Measurements from ENCODE around the gene DDX51.
"Not testable (repeated sequence)": the region's sequence is repeated elsewhere in the genome, so short reads cannot be mapped to it uniquely, and the experiment has no call there.

The DDX51 gene

DNA sequence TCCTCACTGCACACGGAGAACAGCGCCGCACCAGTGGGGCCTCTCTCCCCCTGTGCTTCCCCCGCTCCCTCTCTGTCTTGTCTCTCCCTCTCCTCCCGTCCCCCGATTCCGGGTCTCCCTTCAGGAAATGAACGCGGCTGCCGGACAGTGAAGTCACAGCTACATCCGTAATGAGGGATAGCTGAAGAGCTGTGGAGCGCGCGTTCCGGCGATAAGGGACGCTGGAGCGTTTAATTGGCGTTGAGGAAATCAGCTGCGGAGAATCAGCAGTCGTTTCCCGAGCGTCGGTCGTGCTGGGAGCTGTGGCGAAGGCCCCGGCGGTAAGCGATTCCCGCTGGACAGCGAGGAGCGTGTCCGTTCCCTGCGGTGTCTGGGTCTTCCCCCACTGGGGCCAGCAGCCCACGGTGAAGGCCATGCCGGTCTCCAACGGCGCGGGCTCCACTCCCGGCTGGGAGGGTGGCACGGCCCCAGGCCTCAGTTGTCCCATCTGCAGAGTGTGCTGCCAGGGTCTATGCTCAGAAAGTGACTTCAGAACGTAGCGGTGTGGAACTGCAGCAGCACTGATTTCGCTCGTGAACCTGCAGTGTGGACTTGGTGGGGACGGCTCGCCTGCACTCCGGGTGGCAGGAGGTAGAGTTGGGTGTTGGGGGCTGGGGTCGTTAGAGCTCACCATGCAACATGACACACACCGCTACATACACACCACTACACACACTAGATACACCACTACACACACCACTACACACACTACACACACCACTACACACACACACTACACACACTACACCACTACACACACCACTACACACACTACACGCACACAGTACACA, 11.0 kb upstream of the DDX51 start:
- DNase-seq (ENCODE audit: low spot score), result no peak

DNA sequence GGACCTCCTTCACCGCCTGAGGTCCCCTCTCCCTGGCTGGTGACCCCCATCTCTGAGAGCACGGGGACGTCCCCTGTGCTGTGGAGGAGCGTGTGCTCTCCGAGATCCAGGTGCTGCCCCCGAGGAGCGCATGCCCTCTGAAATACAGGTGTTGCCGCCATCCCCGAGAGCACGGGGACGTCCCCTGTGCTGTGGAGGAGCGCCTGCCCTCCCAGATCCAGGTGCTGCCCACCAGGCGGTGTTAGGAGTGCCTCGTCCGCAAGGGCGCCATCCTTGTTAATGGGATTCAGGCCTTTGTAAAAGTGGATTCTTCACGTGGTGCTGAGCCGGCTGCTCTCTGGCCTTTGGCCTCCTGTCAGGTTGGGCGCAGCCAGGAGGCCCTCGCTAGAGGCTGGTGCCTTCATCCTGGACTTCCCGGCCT, 10.2 kb upstream of the DDX51 start:
- DNase-seq (ENCODE audit: low spot score), result no peak

DNA sequence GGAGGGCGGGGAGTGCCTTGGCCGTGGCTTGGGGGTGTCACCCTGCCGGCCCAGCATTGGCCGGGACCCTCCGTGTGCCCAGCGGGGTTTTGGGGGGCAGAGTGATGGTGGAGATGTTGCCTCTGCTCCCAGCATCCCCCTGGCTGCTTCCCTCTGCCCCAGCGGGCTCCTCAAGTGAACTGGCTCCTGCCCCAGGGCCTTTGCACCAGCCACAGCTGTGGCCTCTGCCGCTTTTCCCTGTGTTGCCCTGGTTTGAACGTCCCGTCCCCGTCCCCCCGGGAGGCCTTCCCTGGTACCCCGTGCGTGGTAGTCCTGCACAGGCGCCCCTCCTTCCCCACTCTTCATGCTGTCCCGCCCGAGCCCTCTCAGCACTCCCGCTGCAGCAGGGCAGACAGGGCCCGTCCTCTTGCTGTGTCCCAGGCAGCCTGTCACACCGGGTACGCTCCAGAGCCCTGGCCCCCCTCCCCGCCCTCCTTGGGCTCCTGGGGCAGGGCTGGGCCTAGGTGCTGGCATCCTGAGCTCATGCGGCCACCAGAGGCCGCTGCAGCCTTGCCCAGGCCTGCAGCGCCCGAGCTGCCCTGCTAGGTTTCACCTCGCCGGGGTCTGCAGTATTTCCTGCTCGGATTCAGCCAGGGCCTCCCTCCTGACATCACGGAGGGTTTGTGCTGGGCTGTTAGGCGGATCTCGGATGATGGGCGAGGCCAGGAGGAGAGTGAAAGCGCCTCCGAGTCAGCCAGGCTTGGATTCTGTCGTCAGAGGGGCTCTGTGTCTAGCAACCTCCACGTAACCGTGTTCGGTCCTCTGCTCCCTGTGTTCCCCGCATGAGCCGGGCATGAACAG, 9.6 kb upstream of the DDX51 start:
- peak; percentile 77 for DNase-seq (ENCODE audit: low spot score)

DNA sequence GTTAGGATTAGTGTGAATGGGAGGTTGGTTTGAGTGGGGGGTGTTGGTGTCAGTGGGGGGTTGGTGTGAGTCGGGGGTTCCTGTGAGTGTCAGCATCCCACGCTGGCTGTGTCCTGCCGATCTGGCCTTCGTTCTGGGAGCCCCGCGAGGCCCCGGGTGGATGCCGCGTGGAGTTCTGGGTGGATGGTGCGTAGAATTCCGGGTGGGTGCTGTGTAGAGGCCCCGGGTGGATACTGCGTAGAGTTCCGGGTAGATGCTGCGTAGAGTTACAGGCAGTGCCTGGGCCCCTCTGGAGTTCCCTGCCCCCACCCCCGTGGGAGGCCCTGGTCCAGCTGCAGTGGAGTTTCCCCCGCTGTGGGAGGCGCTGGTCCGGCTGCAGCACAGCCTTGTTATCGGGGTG, 8.8 kb upstream of the DDX51 start:
- DNase-seq (ENCODE audit: low spot score), result no peak

DNA sequence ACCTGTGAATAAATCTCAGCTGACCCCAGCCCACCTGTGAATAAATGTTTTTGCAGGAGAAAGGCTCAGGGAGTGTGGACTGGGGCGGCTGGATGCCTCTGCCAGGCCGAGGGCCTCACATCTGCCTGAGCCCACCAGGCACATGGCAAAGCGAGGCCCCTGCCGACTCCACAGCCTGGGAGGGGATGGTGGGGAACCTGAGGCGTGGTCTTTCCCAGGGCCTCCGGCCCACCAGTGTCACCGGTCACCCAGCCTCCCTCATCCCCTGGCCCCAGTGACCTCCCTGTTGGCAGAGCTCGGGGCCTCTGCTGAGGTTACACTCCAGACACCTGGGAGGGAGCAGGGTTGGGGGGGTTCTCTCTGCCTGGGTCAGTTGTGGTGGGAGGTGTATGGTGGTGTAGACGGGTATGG, 8.3 kb upstream of the DDX51 start:
- no peak for DNase-seq (ENCODE audit: low spot score)

DNA sequence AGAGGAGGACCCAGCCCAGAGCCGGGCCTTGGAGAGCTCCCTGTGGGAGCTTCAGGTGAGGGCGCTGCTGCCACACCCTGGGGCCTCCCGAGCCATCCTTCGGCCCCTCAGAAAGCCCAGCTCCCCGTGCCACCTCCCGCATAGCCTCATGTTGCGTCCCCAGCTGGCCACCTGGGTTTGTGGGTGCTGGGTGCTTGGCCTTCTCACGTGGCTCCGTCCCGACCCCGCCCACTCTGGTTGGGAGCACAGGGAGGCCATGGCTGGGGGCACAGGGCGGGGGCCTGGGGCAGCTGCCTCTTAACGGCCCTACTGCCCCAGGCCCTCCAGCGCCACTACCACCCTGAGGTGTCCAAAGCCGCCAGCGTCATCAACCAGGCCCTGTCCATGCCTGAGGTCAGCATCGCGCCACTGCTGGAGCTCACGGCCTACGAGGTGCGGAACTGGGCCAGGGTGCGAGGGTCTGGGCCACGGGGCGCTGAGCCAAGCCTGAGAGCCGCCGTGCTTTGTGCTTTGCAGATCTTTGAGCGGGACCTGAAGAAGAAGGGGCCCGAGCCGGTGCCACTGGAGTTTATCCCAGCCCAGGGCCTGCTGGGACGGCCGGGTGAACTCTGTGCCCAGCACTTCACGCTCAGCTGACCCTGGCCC, 7.8 kb upstream of the DDX51 start:
- DNase-seq (ENCODE audit: low spot score), result no peak

DNA sequence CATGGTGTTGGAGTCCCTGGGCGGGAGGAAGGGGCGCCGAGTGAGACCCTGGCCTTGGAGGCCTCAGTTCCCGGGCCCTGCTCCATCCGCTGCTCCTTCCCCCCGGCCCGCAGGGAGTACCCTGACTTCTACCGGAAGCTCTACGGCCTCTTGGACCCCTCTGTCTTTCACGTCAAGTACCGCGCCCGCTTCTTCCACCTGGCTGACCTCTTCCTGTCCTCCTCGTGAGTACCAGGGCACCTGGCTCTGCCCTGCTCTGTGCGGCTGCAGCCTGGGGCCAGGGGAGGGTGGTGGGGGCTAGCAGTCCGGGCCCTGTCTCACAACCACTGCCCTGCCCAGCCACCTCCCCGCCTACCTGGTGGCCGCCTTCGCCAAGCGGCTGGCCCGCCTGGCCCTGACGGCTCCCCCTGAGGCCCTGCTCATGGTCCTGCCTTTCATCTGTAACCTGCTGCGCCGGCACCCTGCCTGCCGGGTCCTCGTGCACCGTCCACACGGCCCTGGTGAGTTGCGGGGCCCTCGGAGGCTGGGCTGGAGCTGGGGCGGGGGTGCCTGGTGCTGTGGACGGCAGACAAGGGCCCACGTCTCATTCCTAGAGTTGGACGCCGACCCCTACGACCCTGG, 7.1 kb upstream of the DDX51 start:
- DNase-seq (ENCODE audit: low spot score), result no peak

DNA sequence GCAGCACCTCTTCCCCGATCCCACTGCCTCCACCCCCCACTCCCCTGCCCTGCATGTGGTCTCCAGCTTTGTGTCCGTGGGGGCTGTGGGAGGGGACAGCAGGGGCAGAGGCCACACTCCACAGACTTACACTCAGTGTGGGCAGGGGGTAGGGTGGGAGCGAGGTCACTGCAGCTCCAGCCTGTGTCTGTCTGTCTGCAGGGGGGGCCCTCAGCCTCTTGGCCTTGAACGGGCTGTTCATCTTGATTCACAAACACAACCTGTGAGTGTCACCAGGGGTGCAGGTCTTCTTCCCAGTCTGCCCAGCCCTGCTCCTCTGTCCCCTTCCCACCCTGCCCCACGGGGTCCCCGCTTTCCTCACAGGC, 6.6 kb upstream of the DDX51 start:
- no peak for DNase-seq (ENCODE audit: low spot score)

DNA sequence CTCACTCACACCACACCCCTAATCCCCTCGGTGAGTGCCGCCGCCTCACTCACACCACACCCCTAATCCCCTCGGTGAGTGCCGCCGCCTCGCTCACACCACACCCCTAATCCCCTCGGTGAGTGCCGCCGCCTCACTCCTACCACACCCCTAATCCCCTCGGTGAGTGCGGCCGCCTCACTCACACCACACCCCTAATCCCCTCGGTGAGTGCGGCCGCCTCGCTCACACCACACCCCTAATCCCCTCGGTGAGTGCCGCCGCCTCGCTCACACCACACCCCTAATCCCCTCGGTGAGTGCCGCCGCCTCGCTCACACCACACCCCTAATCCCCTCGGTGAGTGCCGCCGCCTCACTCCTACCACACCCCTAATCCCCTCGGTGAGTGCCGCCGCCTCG, 5.4 kb upstream of the DDX51 start:
- DNase-seq (ENCODE audit: low spot score), result not testable (repeated sequence)

DNA sequence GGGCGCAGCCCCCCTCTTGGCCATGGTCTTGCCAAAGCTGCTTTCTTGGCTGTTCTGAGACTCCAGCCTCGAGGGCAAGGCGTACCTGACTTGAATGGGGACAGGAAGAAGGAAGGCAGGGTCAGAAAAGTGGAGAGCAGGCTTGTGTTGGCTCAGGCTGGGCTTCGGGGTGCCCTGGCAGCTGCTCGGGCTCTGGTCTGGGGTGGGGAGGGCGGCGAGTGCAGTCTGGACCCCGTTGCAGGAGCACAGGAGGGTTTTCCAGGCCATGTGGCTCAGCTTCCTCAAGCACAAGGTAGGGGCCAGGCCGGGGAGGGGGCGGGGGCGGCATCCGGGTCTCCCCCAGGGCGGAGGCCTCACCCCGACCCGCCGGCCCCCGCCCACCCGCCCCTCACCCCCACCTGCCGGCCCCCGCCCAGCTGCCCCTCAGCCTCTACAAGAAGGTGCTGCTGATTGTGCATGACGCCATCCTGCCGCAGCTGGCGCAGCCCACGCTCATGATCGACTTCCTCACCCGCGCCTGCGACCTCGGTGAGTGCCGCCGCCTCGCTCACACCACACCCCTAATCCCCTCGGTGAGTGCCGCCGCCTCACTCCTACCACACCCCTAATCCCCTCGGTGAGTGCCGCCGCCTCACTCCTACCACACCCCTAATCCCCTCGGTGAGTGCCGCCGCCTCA, 4.4 kb upstream of the DDX51 start:
- DNase-seq (ENCODE audit: low spot score), result no peak

DNA sequence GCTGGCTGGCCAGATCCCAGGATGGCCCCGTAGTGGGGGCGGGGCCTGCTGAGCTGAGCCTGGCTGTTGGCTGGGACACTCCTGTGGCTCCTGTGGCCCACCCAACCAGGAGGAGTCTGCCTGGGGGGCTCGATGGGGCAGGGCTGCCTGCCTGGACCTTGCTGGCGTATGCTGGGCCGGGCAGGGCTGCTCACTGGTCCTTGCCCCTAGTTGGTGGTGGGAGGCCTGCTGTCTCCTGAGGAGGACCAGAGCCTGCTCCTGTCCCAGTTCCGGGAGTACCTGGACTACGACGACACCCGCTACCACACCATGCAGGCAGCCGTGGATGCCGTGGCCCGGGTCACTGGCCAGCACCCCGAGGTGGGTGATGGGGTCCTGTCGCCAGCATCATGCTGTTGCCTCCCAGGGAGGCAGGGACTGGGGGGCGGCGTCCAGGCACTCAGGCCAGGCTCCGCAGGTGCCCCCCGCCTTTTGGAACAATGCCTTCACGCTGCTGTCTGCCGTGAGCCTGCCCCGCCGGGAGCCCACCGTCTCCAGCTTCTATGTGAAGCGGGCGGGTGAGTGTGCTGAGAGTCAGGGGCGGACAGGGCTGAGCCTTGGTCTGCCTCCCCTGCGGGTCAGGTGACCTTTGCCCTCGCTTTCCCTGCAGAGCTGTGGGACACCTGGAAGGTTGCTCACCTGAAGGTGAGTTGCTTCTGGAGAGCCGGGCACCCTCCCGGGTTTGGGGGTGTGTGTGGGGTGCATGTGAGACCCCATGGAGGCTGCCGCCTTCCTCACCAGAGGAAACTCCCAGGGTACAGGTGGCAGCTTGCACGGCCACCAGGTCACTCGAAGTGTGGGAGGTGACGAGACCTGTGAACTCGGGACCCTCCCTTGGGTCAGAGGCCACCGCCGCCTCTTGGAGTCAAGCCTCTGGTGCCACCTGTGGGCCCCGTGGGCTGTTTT, 3.6 kb upstream of the DDX51 start:
- no peak for DNase-seq (ENCODE audit: low spot score)

DNA sequence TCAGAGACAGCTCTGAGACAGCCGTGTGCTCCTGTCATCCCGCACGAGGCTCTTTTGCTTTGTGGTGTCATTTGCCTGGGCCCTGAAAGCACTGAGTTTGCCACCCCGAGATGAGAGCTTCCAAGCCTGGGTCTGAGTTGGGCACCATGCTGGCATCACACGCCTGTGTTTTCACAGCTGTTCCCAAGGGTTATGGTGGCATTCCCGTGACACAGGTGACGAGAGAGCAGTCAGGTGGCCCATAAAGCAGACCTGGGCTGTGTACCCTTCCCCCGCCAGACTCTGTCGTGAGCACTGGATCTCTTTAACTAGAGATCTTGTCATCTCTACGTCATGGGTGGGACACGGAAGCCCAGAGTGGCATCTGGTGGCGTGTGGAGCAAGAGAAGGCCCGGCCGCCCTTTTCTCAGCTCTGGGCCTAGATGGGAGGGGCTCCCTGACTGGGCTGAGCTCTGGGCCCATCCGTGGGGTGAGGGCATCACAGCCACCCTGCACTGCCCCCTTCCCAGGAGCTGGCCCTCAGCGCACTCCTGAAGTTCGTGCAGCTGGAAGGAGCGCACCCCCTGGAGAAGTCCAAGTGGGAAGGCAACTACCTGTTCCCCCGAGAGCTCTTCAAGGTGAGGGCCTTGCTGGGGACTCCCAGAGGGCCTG, 2.8 kb upstream of the DDX51 start:
- no peak for DNase-seq (ENCODE audit: low spot score)

DNA sequence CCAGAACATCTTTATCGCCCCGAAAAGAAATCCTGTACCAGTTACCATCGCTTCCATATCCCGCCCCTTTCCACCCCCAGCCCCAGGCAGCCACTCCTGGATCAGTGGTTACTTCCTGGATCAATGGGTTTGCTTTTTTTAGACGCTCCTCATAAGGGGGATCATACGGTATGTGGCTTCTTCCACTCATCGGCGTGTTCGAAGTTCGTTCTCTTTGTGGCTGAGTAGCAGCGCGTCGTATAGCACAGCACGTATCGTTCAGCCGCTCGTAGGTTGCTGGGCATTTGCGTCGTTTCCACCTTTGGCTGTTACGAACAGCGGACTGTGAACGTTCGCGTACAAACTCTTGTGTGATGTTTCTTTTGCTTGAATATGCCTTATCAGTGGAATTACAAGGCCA, 2.0 kb upstream of the DDX51 start:
- DNase-seq (ENCODE audit: low spot score), result no peak

DNA sequence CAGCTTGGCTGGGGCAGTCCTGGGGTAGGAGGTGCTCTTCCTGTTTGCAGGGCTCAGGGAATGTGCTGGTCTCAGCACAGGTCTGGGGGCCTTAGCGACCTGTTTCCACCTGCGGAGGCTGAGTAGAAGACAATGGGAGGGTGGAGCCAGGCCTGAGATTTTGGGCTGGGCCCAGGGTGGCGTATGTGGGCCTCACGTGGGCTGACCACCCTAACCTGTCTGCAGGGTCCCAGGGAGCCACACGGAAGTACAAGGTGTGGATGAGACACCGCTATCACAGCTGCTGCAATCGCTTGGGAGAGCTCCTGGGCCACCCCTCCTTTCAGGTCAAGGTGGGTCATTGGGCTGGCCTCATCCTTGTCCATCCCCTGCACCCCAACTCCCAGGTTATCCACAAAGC, 1.2 kb upstream of the DDX51 start:
- DNase-seq (ENCODE audit: low spot score), result no peak

DNA sequence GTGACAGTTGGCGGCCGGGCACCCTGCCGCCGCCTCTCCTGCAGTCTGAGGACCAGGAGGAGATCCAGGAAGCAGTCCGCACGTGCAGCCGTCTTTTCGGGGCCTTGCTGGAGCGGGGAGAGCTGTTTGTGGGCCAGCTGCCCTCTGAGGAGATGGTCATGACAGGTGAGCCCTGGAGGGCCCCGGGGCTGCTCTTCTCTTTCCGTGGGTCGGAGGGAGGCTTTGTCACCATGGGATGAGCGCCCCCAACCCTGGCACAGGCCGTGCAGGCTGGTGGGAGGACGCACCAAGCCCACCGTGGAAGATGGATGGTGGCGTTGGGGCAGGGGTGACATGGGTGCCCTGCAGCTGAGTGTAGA, 670 bp upstream of the DDX51 start:
- peak; percentile 46 for DNase-seq (ENCODE audit: low spot score)

DNA sequence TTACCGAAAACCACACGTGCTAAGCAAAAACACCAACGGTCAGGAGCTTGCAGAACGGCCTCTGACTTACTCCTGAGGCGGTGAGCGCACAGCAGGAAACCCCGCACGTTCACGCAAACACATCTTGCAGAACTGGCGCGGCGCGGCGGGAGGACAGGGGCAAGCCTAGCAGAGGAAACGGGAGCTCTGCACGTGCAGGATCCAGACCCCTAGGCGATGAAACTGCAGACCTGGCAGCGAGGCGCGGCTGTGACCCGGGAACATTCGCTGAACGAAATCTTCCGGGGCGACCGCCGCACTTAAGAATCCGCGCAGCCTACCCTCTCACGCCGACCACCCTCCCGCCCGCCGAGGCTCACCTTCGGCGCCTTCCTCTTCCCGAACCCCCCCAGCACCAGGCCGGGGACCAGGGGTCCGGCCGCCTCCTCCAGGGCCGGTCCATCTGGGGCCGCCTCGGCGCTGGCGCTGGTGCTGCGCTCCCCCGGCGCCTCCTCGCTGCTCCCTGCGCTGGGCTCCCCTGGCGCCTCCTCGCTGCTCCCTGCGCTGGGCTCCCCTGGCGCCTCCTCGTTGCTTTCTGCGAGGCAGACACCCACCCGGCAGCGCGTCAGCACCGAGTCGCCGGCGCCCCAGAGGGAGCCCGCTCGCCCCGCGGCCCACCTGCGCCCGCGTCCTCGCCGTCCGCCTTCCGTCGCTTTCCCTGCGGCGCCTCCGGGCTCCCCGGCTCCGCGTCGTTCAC, 615 bp downstream of the DDX51 start:
- DNase-seq (ENCODE audit: low spot score), result peak; percentile 28

DNA sequence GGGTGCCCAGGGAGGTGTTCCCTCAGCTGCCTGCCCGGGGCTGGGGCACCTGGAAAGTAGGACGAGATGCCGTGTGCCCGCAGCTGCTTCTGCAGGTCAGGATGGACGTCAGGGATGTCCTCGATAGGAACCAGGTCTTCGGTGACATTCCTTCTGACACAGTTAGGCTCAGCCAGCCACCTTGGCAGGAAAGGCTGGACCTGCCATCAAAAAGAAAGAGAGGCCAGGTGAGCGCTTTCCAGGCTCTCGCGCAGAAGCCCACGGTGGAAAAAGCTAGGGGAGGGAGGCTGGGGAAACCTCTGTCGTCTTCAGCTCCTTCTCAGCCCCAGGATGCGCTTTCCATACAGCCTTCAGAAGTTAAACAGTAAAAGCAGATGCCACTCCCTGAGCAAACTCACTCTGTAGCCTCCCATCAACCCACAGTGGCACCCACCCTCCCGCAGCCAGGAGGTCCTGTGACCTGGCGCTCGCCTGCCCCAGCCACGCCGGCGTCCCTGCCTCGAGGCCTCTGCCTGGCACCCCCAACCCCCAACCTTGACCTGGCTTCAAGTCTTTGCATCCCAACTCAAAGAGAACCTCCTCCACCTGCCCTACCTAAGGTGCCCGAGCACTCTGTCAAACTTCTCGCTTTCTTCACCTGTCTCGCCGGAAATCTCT, 1.3 kb downstream of the DDX51 start:
- DNase-seq (ENCODE audit: low spot score), result no peak

DNA sequence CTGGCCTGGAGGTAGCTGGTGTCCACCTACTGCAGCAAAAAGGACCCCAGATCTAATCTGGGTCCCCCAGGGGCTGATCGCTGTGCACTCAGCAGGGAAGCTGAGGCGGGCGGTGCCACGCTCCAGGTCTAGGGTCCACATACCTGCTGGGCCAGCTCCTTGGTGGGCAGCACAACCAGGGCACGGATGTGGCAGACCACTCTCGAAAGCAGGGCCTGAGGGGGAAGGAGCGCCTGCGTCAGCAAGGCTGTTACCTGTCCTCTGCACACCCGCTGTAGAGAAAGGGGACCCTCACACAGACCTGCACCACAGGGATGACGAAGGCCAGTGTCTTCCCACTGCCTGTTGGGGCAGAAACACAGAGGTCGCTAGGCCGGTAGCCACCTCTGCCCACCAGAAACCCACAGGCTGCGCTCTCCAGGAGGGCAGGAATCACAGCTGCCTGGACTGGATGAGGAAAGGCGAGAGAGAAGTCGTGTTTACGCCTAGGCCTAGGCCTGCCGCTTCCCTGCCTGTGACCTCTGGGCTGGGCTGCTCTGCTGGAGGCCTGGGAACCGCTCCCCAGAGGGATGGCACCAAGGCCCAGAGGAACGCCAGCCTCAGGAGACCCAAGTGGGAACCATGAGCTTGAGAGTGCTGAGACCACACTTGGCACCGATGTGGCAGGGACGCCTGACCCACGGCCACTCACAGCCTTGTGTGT, 2.0 kb downstream of the DDX51 start:
- DNase-seq (ENCODE audit: low spot score), result no peak

All from RKO (cell line).